ENCODE results near the gene GTF2A2. TPM values are rescaled to one million over a fixed set of nuclear protein-coding genes. Genes with fewer than 3 reads are reported as not detected.
"Not testable (repeated sequence)": the region's sequence is repeated elsewhere in the genome, so short reads cannot be mapped to it uniquely, and the experiment has no call there.

GTF2A2 gene
- total RNA-seq, 1 experiment from 2014 or later, result 175 TPM

DNA sequence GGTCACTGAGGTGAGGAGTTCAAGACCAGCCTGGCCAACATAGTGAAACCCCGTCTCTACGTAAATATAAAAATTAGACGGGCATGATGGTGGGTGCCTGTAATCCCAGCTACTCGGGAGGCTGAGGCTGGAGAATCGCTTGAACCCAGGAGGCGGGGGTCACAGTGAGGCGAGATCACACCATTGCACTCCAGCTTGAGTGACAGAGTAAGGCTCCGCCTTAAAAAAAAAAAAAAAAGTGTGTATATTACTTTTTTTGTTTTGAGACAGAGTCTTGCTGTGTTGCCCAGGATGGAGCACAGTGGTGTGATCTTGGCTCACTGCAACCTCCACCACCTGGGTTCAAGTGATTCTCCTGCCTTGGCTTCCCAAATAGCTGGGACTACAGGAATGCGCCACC is 11.5 kb downstream of the GTF2A2 start:
- H3K4me2 ChIP-seq (ENCODE audit: low read length); BruUV-seq (replicated peaks); H4K20me1 ChIP-seq (ENCODE audit: insufficient read depth); H3K27ac ChIP-seq (ENCODE audit: low read depth, low read length); H3K27me3 ChIP-seq (ENCODE audit: insufficient read depth, low read length); H3K9me3 ChIP-seq (ENCODE audit: control insufficient read depth in 1 of 2, insufficient read depth in 1 of 2, low read depth in 1 of 2, low read length in 2 of 2); RAD21 ChIA-PET (ENCODE audit: low non-redundant PET in 1 of 2, low total read pairs in 2 of 2, uncharacterized antibody in 2 of 2, unreplicated experiment in 2 of 2); H3K9ac ChIP-seq (ENCODE audit: low read length); ATAC-seq; DNase-seq (ENCODE audit: low read depth, low spot score); H2AFZ ChIP-seq (ENCODE audit: low read depth, low read length, poor library complexity, severe bottlenecking); H3K4me3 ChIP-seq (replicated peaks in 1 of 2; ENCODE audit: low read depth in 1 of 2, low read length in 2 of 2); H3K4me1 ChIP-seq (ENCODE audit: control insufficient read depth in 1 of 2, insufficient read depth in 2 of 2, low read length in 2 of 2); intact Hi-C loops (cut with micrococcal nuclease); POLR2A ChIA-PET; H3K9me2 ChIP-seq (ENCODE audit: insufficient read depth): not testable (repeated sequence)
- CTCF ChIA-PET, result interaction anchor here (1.7 kb wide), 1 partner anchor 113 kb away, joined by 5 read pairs; no protein-coding TSS in a partner anchor
- Histone ChIP-seq H3K36me3 (ENCODE audit: control insufficient read depth in 1 of 2, insufficient read depth in 2 of 2, low read length in 2 of 2) (peaks cover 15 to 21% of the 10 kb centered on the region in 2 experiments), H3K79me2 (ENCODE audit: insufficient read depth, low read length) (peaks cover 55% of the 10 kb centered on the region)

DNA sequence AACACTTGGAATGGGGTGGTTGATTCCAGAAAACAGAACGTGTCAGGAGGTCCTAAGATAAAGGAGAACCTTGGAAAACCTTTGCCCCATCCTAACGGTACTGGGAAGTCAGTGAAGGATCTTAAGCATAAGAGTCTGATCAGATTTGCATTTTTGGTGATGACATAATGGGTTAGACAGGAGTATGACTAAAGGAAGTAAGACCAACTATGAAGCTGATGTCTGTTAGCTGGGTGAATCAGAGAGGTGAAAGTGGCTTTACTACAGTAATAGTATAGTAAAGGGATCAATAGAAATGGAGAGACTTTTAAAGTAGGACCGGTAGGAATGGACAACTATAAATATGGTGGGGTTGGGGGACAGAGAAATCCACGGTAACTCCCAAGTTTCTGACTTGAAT is 12.6 kb downstream of the GTF2A2 start:
- H3K36me3 ChIP-seq (ENCODE audit: control insufficient read depth in 1 of 2, insufficient read depth in 2 of 2, low read length in 2 of 2), result peaks cover 7 to 14% of the 10 kb centered on the region in 2 experiments
- H3K9me3 ChIP-seq (ENCODE audit: control insufficient read depth in 1 of 2, insufficient read depth in 1 of 2, low read depth in 1 of 2, low read length in 2 of 2), result no peaks in the 10 kb centered on the region
- no peak overlapping the region for H2AFZ ChIP-seq (ENCODE audit: low read depth, low read length, poor library complexity, severe bottlenecking)
- H3K27me3 ChIP-seq (ENCODE audit: insufficient read depth, low read length), result no peaks in the 10 kb centered on the region
- TF ChIP-seq YY1 (IDR thresholded peaks at IDR 0.05; ENCODE audit: extremely low read depth, insufficient replicate concordance, low read depth, low read length), result no peak
- no peak for TF ChIP-seq JUND (IDR thresholded peaks at IDR 0.05)
- TF ChIP-seq, protein P1, sequence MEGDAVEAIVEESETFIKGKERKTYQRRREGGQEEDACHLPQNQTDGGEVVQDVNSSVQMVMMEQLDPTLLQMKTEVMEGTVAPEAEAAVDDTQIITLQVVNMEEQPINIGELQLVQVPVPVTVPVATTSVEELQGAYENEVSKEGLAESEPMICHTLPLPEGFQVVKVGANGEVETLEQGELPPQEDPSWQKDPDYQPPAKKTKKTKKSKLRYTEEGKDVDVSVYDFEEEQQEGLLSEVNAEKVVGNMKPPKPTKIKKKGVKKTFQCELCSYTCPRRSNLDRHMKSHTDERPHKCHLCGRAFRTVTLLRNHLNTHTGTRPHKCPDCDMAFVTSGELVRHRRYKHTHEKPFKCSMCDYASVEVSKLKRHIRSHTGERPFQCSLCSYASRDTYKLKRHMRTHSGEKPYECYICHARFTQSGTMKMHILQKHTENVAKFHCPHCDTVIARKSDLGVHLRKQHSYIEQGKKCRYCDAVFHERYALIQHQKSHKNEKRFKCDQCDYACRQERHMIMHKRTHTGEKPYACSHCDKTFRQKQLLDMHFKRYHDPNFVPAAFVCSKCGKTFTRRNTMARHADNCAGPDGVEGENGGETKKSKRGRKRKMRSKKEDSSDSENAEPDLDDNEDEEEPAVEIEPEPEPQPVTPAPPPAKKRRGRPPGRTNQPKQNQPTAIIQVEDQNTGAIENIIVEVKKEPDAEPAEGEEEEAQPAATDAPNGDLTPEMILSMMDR (IDR thresholded peaks at IDR 0.05 in 2 of 3, conservative IDR thresholded peaks at IDR 0.05 in 1 of 3; ENCODE audit: borderline replicate concordance in 1 of 3, insufficient read depth in 1 of 3, low read depth in 2 of 3, low read length in 2 of 3), result no peak
- no peak for TF ChIP-seq FOSL1 (IDR thresholded peaks at IDR 0.05; ENCODE audit: low read depth)
- TF ChIP-seq SIN3A (IDR thresholded peaks at IDR 0.05; ENCODE audit: low read depth), result no peak
- no peak for TF ChIP-seq SRF (IDR thresholded peaks at IDR 0.05; ENCODE audit: low read depth)
- TF ChIP-seq EGR1 (IDR thresholded peaks at IDR 0.05; ENCODE audit: low read depth), result no peak
- TF ChIP-seq, protein P2, sequence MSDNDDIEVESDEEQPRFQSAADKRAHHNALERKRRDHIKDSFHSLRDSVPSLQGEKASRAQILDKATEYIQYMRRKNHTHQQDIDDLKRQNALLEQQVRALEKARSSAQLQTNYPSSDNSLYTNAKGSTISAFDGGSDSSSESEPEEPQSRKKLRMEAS (IDR thresholded peaks at IDR 0.05), result no peak
- no peak for TF ChIP-seq TCF7L2 (IDR thresholded peaks at IDR 0.05; ENCODE audit: borderline replicate concordance, extremely low read depth, insufficient read depth, insufficient read length)
- TF ChIP-seq SP1 (IDR thresholded peaks at IDR 0.05; ENCODE audit: low read depth), result no peak
- no TSS peak for BruUV-seq (replicated peaks)
- H3K4me1 ChIP-seq (ENCODE audit: control insufficient read depth in 1 of 2, insufficient read depth in 2 of 2, low read length in 2 of 2), result no peaks in the 10 kb centered on the region
- H4K20me1 ChIP-seq (ENCODE audit: insufficient read depth), result no peaks in the 10 kb centered on the region
- ChIA-PET POLR2A (no interaction called here), RAD21 (ENCODE audit: low non-redundant PET in 1 of 2, low total read pairs in 2 of 2, uncharacterized antibody in 2 of 2, unreplicated experiment in 2 of 2) (no interaction called here), CTCF (interaction anchor here (1.2 to 1.7 kb wide), 2 partner anchors 11 to 112 kb away, joined by 3 to 5 read pairs; no protein-coding TSS in a partner anchor)
- ATAC-seq (no peak), DNase-seq (ENCODE audit: low read depth, low spot score) (no peak)
- intact Hi-C loops (cut with micrococcal nuclease), result no loop called here
- H3K4me3 ChIP-seq (replicated peaks in 1 of 2; ENCODE audit: low read depth in 1 of 2, low read length in 2 of 2), result no peak overlapping the region
- H3K79me2 ChIP-seq (ENCODE audit: insufficient read depth, low read length), result peaks cover 47% of the 10 kb centered on the region
- no peak overlapping the region for H3K27ac ChIP-seq (ENCODE audit: low read depth, low read length)
- H3K9ac ChIP-seq (ENCODE audit: low read length), result no peak overlapping the region
- no peak overlapping the region for H3K4me2 ChIP-seq (ENCODE audit: low read length)
- no peaks in the 10 kb centered on the region for H3K9me2 ChIP-seq (ENCODE audit: insufficient read depth)
